C4-2B (cell line): ENCODE results near the gene ARL8B.

ENCODE experiments used
- CTCF ChIP-seq: fragments of 450-650 bp; conservative IDR thresholded peaks from 2 replicates; pipeline ENCODE4 v1.5.1; 2017; ENCODE audit warnings: mild to moderate bottlenecking
- ZFX ChIP-seq: fragments of 450-650 bp; IDR thresholded peaks from 2 replicates; pipeline ENCODE4 v1.6.1; 2017

GRCh38 chr3:5145120-5145519 is 23.0 kb downstream of the ARL8B start:
- TF ChIP-seq CTCF (no peak), ZFX (no peak)
